ENCODE measurements around the gene UROC1. TPM values are rescaled to one million over a fixed set of nuclear protein-coding genes. Genes with fewer than 3 reads are reported as not detected.

Gene UROC1
- total RNA-seq, 1 experiment from 2014 or later, result not detected

DNA sequence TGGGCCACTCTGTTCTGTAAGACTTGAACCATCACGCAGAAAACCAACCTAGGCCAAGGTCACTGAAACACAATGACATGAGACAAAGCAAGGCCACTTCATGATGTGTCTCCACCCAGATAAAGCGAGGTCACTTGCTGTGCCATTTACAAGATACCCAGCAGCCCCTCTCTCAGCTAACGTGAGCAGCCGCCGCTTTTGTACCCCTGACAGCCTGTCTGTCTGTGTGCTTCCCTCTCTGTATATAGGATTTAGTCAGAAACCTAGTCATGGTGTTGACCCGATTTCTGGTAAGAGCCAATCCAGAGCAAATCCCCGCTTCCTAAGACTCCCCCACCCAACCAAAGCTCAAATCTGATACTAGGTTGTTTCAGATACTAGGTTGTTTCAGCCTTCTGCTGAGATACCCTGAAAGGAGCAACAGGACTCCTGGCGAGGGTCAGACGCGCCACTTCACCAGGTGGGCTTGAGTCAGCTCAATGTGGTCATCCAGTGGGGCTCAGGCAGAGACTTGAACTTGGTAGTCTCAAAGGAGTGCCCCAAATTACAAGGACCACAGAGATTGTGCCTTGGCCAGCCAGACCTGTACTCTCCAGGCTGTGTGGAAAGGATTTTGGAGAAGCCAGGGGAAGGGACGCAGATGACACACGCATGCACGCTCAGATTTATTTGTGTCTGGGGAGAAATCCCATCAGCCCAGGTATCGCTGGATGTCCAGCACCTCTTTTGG, 38.8 kb downstream of the UROC1 start:
- TF ChIP-seq ELF1 (IDR thresholded peaks at IDR 0.05; ENCODE audit: borderline replicate concordance, low read depth) (no peak), JUND (IDR thresholded peaks at IDR 0.05) (no peak), SP1 (IDR thresholded peaks at IDR 0.05; ENCODE audit: low read depth) (no peak), EZH2 (IDR thresholded peaks at IDR 0.05) (no peak)
- TF ChIP-seq, protein P1, sequence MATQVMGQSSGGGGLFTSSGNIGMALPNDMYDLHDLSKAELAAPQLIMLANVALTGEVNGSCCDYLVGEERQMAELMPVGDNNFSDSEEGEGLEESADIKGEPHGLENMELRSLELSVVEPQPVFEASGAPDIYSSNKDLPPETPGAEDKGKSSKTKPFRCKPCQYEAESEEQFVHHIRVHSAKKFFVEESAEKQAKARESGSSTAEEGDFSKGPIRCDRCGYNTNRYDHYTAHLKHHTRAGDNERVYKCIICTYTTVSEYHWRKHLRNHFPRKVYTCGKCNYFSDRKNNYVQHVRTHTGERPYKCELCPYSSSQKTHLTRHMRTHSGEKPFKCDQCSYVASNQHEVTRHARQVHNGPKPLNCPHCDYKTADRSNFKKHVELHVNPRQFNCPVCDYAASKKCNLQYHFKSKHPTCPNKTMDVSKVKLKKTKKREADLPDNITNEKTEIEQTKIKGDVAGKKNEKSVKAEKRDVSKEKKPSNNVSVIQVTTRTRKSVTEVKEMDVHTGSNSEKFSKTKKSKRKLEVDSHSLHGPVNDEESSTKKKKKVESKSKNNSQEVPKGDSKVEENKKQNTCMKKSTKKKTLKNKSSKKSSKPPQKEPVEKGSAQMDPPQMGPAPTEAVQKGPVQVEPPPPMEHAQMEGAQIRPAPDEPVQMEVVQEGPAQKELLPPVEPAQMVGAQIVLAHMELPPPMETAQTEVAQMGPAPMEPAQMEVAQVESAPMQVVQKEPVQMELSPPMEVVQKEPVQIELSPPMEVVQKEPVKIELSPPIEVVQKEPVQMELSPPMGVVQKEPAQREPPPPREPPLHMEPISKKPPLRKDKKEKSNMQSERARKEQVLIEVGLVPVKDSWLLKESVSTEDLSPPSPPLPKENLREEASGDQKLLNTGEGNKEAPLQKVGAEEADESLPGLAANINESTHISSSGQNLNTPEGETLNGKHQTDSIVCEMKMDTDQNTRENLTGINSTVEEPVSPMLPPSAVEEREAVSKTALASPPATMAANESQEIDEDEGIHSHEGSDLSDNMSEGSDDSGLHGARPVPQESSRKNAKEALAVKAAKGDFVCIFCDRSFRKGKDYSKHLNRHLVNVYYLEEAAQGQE (IDR thresholded peaks at IDR 0.05; ENCODE audit: low read depth), result no peak
- TF ChIP-seq, protein P2, sequence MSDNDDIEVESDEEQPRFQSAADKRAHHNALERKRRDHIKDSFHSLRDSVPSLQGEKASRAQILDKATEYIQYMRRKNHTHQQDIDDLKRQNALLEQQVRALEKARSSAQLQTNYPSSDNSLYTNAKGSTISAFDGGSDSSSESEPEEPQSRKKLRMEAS (IDR thresholded peaks at IDR 0.05), result no peak
- Histone ChIP-seq H3K27ac (ENCODE audit: low read depth, low read length) (no peak overlapping the region), H3K79me2 (ENCODE audit: insufficient read depth, low read length) (peaks cover 14% of the 10 kb centered on the region), H3K27me3 (ENCODE audit: insufficient read depth, low read length) (no peaks in the 10 kb centered on the region), H3K4me3 (replicated peaks in 1 of 2; ENCODE audit: low read depth in 1 of 2, low read length in 2 of 2) (no peak overlapping the region), H3K9me3 (ENCODE audit: control insufficient read depth in 1 of 2, insufficient read depth in 1 of 2, low read depth in 1 of 2, low read length in 2 of 2) (no peaks in the 10 kb centered on the region), H3K9ac (ENCODE audit: low read length) (no peak overlapping the region), H3K36me3 (ENCODE audit: control insufficient read depth in 1 of 2, insufficient read depth in 2 of 2, low read length in 2 of 2) (no peaks in the 10 kb centered on the region), H3K4me2 (ENCODE audit: low read length) (no peak overlapping the region), H3K9me2 (ENCODE audit: insufficient read depth) (no peaks in the 10 kb centered on the region), H2AFZ (ENCODE audit: low read depth, low read length, poor library complexity, severe bottlenecking) (no peak overlapping the region), H4K20me1 (ENCODE audit: insufficient read depth) (no peaks in the 10 kb centered on the region), H3K4me1 (ENCODE audit: control insufficient read depth in 1 of 2, insufficient read depth in 2 of 2, low read length in 2 of 2) (peaks cover 10 to 19% of the 10 kb centered on the region in 2 experiments)
- no TSS peak for BruUV-seq (replicated peaks)
- ChIA-PET POLR2A (no interaction called here), CTCF (no interaction called here), RAD21 (ENCODE audit: low non-redundant PET in 1 of 2, low total read pairs in 2 of 2, uncharacterized antibody in 2 of 2, unreplicated experiment in 2 of 2) (no interaction called here)
- intact Hi-C loops (cut with micrococcal nuclease), result loop anchor here (10.0 kb wide), 1 partner anchor 224 kb away; no protein-coding TSS in a partner anchor
- no peak for DNase-seq (ENCODE audit: low read depth, low spot score)
- ATAC-seq, result no peak

All from HCT116 (cell line).